ENCODE results near the gene SEMA3E. TPM values are rescaled to one million over a fixed set of nuclear protein-coding genes. Genes with fewer than 3 reads are reported as not detected.
A peak's percentile ranks its signal among the peaks of the same experiment; 100 is the strongest.

The SEMA3E gene
- total RNA-seq, 1 experiment from 2014 or later: not detected

DNA sequence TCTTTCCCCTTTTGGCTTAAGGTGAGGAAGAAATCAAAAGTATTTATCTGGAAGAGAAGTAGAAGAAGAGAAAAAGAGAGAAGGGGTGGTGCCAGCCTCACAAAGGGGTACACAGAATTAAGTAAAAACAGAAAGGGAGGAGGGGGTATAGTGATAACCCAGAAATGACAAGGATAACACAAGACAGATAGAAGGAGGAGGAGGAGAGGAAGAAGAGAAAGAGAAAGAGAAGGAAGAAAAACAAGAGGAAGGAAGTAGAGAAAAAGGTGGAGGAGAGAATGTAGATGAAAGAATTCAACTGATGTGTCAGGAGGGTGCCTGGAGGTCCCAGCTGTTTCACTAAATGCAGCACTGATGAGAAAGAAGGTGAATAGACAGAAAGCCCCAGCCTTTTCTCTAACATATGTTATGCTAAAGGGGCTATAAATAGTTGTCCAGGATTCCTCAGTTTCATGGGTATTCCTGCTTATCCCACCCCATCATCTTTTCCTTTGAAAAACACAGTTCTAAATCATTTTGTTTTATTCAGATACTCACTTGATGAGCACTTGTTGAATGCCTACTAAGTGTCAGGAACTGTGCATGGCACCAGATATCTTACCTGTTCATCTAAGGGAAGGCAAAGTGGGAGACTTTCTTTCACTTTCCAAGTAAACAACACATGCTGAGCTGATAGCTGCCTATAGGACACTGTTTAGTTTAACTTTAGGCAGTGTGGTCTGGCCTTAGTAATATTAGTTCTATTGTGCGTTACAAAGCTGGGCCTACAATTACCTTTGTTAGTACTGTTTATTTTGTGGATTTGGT lies 8.0 kb downstream of the SEMA3E start:
- no peak for DNase-seq (ENCODE audit: low read depth)

- no peak for DNase-seq (ENCODE audit: low read depth)
Measured at GRCh38 chr7:83640240-83640639, 8.7 kb downstream of the SEMA3E start.

DNA sequence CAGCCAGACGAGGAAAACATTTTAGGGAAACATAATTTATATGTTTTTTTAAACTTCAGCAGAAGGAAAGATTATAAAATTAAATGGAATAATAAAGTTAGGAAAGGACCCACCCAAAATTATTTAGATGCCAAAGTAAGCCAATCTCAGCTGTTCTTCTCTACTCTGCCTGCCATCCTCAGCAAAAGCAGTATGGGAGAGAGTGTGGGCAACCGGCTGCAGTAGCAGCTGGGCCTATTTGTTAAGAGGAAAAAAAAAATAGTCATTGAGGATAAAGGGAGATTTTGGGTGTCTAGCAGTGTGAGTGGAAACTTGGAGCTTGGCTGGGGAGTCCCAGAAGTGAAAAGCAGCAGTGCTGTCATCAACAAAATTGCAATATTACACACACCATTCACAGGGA lies 15.4 kb downstream of the SEMA3E start:
- DNase-seq (ENCODE audit: low read depth): no peak

DNA sequence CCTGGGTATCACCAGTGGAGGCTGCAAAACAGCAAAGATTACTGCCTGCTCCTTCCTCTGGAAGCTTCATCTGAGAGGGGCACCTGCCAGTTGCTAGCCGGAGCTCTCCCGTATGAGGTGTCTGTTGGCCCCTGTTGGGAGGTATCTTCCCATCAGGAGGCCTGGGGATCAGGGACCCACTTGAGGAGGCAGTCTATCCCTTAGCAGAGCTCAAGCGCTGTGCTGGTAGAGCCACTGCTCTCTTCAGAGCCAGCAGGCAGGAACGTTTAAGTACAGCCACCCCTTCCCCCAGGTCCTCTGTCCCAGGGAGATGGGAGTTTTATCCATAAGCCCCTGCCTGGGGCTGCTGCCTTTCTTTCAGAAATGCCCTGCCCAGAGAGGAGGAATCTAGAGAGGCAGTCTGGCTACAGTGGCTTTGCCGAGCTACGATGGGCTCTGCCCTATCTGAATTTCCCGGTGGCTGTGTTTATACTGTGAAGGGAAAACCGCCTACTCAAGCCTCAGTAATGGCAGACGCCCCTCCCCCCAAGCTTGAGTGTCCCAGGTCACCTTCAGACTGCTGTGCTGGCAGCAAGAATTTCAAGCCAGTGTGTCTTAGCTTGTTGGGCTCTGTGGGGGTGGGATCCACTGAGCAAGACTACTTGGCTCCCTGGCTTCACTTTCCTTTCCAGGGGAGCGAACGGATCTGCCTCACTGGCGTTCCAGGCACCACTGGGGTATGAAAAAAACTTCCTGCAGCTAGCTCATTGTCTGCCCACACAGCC lies 19.6 kb downstream of the SEMA3E start:
- DNase-seq (ENCODE audit: low read depth): no peak

GRCh38 chr7:83617858-83618257 lies 31.1 kb downstream of the SEMA3E start:
- no peak for DNase-seq (ENCODE audit: low read depth)

DNA sequence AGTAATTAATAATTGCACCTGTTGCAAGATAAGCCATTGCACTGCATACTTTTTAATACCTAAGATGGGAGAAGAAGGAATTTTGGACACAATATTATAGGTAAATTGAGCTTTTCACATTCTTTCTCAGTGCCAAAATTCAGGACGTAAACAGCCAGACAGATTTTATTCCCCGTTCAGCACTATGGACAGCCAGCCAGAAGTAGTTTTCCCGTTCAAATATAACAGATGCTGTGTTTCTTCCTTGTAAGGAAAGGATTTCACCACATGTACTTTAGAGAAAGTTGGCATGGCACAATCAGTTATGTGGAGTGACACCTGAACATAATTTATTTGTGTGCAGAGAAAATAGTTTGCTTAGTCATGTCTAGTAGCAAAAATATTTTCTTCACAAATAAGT lies 34.8 kb downstream of the SEMA3E start:
- no peak for DNase-seq (ENCODE audit: low read depth)

- no peak for DNase-seq (ENCODE audit: low read depth)
Measured at GRCh38 chr7:83613232-83613631, 35.7 kb downstream of the SEMA3E start.

DNA sequence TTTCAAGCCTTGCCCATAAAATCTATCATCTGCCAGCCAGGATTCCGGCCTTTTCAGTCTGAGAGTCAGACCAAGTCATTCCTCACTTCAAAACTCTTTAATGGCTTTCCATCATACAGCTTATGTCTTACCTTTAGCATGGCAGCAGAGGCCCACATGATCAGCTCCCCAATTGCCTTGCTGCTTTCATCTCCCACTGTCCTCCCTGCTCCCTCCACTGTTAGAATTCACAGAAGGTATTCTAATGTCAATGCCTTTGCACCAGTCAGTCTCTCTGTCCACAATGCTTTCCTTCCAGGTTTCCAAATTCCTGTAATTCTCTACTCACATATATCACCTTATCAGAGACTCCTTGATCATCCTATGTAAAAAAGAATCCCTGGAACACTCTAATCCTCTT lies 37.2 kb downstream of the SEMA3E start:
- no peak for DNase-seq (ENCODE audit: low read depth)

GRCh38 chr7:83610649-83611304 lies 38.2 kb downstream of the SEMA3E start:
- DNase-seq (ENCODE audit: low read depth): no peak

- DNase-seq (ENCODE audit: low read depth): no peak
Measured at GRCh38 chr7:83608716-83609115, 40.2 kb downstream of the SEMA3E start.

GRCh38 chr7:83603649-83604048 lies 45.3 kb downstream of the SEMA3E start:
- no peak for DNase-seq (ENCODE audit: low read depth)

DNA sequence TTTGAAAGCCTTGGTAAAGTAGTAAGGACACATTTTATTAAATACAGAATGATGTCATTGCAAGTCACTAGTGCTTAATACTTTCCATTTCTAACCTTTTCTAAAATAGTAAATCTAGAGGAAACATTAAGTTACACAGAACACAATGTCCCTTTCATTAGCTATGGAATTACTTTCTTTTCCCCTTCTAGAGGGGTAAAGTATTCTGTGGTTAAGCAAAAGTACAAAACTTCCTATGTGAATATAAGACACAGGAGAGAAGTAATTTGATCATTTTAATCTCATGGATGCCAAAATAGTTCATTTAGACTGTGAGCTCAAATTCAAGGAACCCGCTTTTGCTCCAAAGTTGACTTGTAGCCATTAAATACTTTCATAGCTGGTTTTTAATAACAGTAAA lies 49.8 kb downstream of the SEMA3E start:
- DNase-seq (ENCODE audit: low read depth): no peak

DNA sequence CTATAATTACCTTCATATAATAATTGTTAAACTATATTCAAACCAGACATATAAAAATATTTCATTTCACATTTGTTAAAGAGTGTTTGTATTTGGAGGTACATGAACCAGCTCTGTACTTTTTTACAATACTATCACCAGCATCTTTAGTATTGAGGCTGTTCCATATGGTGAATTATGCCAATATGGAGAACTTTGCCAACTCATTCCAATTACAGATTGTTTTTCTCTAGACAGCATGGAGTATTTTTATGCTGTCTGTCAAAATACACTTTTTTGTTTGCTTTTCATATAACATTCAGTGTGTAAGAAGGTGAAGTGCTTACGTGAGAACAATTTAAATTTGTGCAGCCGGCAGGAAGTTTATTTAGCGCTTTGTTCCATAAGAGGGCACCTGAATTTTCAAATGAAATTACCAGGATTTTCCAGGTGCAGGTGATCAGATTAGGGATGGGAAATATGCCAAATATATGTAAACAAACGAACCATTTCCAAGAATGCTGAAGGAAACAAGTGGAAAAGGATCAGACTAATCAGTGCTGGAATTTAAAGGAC lies 54.9 kb downstream of the SEMA3E start:
- DNase-seq (ENCODE audit: low read depth): no peak

- peak; percentile 1 for DNase-seq (ENCODE audit: low read depth)
Measured at GRCh38 chr7:83588602-83589240, 60.2 kb downstream of the SEMA3E start.

DNA sequence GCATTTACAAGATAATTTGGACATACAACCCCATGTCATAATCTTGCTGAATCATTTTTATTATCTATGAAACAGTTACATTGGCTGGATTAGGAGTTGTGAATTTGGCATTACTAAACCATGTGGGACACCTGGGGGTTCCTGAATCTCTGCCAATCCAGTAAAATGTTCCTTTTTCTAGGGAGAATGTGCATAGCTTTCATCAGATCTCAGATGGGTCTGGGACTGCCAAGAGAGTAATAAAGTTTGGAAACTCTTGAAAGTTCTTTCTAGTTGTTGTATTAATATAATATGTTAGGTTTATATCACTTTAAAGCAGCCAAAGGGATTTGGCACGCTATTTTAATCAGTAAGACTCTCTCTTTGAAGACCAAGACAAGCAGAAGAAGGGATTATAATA lies 62.7 kb downstream of the SEMA3E start:
- DNase-seq (ENCODE audit: low read depth): no peak

DNA sequence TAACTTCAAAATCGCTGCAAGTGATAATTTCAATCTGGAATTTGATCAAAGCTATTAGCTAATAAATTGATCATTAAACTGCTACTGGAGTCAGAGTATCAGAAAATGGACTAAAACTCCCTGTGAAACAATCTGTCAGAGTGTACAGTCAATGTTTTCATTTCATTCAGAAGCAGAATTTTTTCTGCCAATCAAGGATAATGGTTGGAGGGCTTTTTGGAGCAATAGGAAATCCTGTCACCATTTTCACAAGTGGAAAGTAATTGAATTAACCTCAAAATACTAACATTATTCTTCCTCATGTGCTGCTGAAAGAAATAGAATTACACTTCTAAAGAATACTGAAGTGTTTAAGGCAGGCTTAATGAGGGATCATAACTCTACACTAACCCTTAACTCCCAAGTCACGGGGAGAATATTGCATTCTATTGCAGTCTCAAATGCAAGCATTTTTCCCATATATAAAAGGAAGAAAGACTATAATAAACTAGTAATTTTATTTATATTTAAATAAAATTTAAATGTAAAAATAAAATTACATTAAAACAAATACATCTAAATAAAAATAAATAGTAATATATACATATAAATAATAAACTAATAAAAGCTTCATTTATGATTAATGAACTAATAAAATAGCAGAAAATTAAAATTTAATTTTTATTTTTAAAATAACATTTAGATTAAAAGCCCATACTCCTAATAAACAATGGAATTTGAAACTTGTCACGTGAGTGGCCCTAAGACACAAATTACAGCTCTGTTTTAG lies 67.1 kb downstream of the SEMA3E start:
- DNase-seq (ENCODE audit: low read depth): no peak

GRCh38 chr7:83579740-83580139 lies 69.2 kb downstream of the SEMA3E start:
- DNase-seq (ENCODE audit: low read depth): peak; percentile 17

- no peak for DNase-seq (ENCODE audit: low read depth)
Measured at GRCh38 chr7:83575436-83575835, 73.5 kb downstream of the SEMA3E start.

- no peak for DNase-seq (ENCODE audit: low read depth)
Measured at GRCh38 chr7:83574616-83575015, 74.3 kb downstream of the SEMA3E start.

DNA sequence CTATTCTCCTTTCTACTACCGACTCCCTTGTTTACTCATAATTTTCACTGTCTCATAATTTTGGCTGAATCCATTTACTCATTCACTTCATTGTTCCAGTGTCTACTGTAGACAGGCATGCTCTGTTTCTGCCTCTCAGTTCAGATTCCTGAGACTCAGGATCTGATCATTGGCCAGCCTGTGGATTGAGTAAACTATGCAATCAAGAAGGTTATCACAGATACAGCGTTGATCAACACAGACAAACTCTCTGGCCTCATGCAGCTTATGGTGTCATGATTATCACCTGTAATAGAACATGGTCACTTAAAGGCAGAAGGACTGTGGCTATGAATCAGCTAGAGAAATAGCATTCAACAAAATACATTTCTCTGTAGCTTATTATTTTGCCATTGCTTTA lies 86.0 kb downstream of the SEMA3E start:
- DNase-seq (ENCODE audit: low read depth): no peak

GRCh38 chr7:83562289-83562688 lies 86.7 kb downstream of the SEMA3E start:
- DNase-seq (ENCODE audit: low read depth): no peak
